ENCODE measurements around the gene TCF19.

The TCF19 gene

DNA sequence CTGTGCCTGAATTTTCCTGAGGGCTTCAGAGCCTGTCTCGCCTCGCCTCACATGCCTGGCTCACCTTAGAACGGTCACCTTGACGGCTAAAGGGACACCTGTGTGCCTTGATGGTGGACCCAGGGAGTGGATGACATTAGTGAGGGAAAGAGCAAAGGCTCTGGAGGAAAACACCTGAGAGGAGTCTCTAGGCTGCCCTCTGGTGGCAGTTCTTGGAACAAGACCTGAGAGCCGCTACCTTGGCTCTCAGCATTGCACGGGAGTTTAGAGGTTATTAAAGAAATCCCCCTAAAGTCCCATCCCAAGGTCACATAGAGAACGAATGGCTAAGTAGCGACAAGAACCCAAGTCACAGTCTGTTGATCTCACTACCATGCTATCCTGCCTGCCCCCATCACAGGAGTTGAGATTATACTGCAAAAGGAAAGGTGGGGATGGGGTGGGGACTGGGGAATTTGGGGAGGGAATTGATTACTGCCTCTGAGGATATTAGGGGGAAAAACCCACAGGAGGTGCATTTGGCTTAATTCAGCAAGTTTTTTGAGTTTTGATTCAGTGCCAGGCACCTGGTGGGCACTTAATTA is 30.2 kb upstream of the TCF19 start:
- peak; percentile 41 for DNase-seq

- DNase-seq = no peak
These were observed 29.3 kb upstream of the TCF19 start for GRCh38 chr6:31129130-31129529.

GRCh38 chr6:31130751-31131150 is 27.6 kb upstream of the TCF19 start:
- no peak for DNase-seq

GRCh38 chr6:31131595-31131994 is 26.8 kb upstream of the TCF19 start:
- no peak for DNase-seq

DNA sequence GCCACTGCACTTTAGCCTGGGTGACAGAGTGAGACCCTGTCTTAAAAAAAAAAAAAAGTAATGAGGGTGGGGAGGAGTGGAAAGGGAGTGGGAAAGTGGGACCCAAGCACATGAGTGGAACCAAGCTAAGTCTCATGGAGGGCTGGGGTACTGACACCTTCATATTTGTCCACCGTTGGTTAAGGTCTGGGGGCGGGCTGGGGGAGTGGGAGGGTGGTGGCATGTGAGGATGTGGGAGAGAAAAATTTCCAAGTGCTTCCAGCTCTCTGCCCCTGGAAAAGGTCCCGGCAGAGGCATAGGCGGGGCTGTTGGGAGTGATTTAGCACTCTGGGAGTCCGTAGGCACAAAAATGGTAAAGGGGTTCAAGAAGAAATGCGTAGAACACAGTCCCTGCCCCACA is 25.6 kb upstream of the TCF19 start:
- no peak for DNase-seq

- DNase-seq = no peak
These were observed 22.7 kb upstream of the TCF19 start for GRCh38 chr6:31135710-31136109.

GRCh38 chr6:31138982-31139381 is 19.4 kb upstream of the TCF19 start, which contains the start of gene PSORS1C2:
Gene PSORS1C2, minus strand, starts transcription at chr6:31139066. Its CDS starts 40 bp downstream, at chr6:31139026.
- no peak for DNase-seq

DNA sequence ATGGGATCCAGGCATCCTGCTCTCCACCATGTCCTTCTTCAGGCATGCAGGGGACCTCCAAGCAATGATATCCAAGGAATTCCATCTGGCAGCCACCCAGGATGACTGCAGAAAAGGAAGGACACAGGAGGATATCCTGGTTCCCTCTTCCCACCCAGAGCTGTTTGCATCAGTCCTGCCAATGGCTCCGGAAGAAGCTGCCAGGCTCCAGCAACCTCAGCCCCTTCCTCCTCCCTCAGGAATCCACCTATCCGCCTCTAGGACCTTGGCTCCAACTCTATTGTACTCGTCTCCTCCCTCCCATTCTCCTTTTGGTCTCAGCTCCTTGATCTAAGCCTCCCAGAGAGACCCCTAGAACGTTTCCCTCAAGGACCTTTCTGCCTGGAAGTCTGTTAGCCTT is 18.8 kb upstream of the TCF19 start:
- DNase-seq = no peak

DNA sequence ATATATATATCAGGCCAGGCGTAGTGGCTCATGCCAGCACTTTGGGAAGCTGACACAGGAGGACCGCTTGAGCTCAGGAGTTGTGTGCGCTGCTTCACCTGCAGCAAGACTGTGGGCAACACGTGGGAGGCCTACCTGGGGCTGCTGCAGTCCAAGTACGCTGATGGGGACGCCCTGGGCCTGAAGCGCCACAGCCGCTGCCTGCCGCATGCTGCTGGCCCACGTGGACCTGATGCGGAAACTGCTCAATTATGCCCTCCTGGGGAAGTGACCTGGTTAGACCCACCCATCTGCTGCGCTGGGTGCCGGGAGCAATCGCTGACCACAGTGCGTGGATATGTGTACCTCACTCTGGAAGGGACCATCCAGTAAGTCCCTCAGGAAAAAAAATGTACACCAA is 17.7 kb upstream of the TCF19 start:
- no peak for DNase-seq

- DNase-seq = no peak
These were observed 16.0 kb upstream of the TCF19 start for GRCh38 chr6:31142361-31142761.

- no peak for DNase-seq
These were observed 15.2 kb upstream of the TCF19 start for GRCh38 chr6:31143148-31143547.

DNA sequence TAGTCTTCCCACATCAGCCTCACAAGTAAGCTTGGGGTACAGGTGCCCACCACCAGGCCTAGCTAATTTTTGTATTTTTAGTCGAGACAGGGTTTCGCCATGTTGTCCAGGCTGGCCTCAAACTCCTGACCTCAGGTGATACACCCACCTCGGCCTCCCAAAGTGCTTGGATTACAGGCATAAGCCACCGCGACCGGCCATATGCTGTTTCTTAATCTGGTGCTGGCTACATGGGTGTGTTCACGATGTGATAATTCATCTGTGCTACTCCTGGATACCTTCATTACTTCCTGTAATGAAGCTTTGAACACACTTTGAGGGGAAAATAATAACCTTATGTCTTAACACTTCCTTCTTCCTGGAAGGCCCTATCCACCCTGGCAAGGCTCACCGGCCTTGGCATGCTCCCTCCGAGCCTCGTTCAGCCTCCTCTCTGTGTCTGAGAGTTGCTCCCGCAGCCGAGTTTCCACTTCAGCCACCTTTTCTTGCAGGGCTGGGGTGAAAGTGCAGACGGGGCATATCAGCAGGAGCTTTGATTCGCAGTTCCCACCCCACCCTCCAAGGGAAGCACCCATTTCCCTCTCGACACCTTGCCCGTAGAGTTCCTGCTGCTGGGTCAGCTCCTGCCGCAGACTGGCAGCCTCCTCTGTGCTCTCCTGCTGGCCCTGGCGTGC is 14.0 kb upstream of the TCF19 start:
- DNase-seq = no peak

- DNase-seq = no peak
These were observed 13.4 kb upstream of the TCF19 start for GRCh38 chr6:31144970-31145340.

GRCh38 chr6:31145386-31145785 is 13.0 kb upstream of the TCF19 start:
- DNase-seq = no peak

- no peak for DNase-seq
These were observed 8.5 kb upstream of the TCF19 start for GRCh38 chr6:31149827-31150447.

GRCh38 chr6:31152781-31153180 is 5.6 kb upstream of the TCF19 start:
- no peak for DNase-seq

- no peak for DNase-seq
These were observed 4.0 kb upstream of the TCF19 start for GRCh38 chr6:31154436-31154835.

DNA sequence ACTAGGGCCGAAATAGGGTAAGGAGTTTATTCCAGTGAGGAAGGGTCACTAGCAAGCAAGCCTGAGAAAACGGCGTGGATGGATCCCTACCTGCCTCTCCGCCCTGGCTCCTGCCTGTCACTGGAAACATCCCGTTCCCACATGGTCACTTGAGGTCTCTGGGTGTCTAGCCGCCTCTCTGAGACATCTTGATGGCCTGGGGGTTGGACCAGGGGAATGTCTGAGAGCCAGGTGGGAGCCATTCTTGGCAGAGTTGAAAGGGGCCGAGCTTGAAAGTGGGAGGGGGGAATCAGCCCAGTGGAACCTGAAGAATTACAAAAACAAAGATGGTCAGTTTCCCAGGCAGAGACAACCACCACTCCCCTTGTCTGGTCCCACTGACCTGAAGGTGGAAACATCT is 1.7 kb upstream of the TCF19 start:
- no peak for DNase-seq

DNA sequence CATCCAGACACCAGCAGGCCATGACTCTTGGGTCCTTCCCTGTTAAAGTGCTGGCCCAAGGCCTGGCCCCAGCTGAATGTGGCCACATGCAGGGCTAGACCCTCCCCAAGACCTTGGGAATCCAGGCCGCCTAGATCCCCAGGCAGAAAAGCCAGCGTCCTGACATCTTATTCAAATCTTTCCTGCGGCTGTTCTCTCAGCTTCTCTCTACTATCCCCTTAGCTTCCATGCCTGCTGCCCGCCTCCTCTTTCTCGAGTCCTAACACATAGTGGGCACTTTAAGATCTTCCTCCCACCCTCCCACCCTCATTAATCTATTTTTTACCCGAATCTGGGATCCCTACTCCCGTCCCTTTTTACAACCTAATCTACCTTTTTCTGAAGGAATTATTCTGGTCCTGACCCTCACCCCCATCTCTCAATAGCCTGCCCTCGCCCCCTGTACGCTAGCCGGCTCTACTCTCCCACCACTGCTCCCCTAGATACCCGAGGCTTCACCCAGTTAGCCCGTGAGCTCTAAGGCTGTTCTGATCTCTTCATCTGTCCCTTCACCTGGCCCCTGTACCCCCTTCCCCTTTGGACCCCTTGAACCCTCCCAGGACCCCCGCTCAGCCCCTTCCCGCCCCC is 763 bp upstream of the TCF19 start, which contains the start of gene CCHCR1:
Gene CCHCR1 (minus strand): TSS at position 290 of the 627 bp plus-strand sequence. CDS start 202 bp downstream, at position 88.
- DNase-seq = no peak

- DNase-seq = peak; percentile 27
These were observed 770 bp downstream of the TCF19 start for GRCh38 chr6:31158863-31159855.

DNA sequence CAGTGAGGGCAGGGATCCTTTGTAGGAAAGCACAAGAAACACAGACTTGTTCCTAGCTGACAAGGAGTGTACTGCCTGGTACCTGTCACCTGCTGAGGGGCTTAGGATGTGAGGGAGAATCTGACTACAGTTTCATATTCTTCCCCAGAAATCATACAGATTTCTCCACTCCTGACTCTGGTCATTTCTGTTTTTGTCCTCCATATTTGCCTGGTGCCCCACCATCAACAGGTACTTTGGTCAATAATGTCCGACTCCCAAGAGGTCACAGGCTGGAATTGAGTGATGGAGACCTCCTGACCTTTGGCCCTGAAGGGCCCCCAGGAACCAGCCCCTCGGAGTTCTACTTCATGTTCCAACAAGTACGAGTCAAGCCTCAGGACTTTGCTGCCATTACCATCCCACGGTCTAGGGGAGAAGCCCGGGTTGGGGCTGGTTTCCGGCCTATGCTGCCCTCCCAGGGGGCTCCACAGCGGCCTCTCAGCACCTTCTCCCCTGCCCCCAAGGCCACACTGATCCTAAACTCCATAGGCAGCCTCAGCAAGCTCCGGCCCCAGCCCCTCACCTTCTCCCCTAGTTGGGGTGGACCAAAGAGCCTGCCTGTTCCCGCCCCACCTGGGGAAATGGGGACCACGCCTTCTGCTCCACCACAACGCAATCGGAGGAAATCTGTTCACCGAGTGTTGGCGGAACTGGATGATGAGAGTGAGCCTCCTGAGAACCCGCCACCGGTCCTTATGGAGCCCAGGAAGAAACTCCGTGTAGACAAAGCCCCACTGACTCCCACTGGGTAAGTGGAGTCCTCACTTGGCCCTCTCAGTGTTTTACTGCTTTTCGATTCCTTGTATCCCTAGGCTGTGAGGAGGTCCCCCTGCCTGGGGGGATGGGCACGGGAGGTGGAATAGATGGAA is 3.1 kb downstream of the TCF19 start:
- no peak for DNase-seq
